ENCODE measurements around the gene ENTPD1.
"Not testable (repeated sequence)": the region's sequence is repeated elsewhere in the genome, so short reads cannot be mapped to it uniquely, and the experiment has no call there.

Gene ENTPD1

DNA sequence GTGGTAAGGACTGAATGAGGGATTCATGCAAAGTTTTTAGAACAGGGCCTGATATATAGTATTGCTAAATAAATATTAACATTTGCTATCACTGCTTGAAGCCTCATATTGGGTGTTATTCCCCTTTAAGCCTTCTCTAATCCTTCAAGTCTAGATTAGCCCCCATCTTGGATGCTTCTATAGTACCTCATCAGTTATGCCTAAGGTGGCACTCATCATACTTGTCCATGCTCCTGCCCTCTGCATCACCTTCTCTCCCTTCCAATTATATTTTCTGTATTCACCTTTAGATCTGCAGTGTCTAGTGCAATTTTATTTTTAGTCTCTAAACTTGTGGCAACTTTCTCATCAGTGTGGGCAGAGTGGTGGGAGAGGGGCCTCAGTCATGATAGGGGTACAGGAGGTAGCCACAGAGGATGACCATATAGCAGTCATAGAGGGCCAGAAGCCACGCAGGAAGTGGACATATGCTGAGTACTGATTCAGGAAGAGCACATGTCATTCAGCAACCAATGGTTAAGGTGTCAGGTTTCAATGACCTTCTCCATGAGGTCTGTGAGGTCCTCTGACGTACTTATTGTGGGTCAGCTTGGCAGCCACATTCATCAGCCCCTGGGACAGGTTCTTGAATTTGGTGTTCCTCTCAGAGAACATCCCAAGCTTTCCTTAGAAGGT lies 2.5 kb downstream of the ENTPD1 start:
- no peak for DNase-seq (ENCODE audit: low spot score)

DNA sequence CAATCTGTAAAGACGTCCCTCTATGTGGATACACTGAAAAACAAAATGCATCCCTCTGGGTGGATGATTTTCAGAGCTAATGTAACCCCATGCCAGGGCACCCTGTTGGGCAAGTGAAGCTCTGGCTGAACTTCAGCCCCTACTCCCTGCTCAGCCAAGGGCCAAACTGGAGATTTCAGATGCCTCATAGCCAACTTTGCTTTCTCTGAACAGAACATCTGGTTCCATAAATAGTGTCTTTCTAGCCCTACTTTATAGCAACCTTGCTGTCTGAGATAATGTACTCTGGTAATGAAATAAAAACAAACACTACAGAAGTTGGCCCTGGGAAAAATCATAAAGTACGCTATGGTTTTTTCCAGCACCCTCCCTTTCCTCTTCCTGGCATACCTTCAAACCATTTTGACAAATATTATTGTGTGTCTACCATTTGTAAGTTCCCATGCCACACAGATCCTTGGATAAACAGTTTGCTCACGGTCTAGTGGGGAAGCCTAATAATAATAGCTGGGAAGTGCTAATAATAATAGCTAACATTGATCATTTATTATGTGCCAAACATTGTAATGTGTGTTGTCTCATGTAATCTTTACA lies 3.4 kb downstream of the ENTPD1 start:
- DNase-seq (ENCODE audit: low spot score) = no peak

DNA sequence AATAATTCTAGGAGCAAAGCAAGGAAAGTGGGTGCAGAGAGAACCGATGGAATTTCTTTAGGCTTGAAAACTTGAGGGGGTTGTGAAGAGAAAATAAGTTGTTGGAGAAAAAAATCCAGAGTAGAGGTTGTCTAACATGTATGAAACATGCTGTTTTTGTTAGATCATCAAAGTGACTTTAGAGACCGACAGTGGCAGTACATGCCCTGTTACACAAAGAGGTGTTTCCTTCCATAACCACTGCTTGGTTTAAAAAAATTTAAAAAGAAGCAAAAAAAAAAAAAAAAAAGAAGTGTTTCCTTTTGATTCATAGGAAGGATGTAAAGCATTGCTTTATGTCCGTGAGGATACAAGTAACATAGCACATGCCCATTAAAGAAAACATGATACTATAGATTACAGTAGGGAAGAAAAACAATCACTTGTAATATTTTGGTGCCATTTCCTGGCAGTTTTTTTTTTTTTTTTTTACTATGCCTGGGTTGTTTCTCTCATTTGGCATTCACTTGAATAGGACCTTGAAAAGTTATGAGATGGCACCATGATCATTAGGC lies 6.1 kb downstream of the ENTPD1 start:
- no peak for DNase-seq (ENCODE audit: low spot score)

DNA sequence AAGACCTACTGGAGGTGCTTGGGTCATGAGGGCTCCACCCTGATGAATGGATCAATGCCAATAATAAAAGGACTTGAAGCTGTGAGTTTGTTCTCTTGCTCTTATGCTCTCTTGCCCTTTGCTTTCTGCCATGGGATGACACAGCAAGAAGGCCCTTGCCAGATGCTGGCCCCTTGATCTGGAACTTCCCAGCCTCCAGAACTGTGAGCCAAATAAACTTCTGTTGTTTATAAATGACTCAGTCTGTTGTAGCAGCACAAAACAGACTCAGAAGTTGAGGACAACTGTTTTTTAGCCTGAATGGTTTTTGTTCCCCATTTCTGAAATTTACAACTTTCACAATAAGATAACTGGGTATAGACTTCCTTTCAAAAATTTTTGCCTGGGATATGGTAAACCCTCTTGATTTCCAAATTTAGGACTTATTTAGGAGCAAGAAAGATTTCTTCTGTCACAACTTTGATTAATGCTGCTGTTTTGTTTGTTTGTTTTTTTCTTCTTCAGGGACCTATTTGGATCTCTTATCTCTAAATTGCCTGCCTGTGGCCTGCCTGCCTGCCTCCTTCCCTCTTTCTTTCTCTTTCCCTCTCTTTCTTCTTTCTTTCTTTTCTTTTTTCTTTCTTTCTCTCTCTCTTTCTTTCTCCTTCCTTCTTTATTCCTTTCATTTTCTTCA lies 12.1 kb downstream of the ENTPD1 start:
- no peak for DNase-seq (ENCODE audit: low spot score)

DNA sequence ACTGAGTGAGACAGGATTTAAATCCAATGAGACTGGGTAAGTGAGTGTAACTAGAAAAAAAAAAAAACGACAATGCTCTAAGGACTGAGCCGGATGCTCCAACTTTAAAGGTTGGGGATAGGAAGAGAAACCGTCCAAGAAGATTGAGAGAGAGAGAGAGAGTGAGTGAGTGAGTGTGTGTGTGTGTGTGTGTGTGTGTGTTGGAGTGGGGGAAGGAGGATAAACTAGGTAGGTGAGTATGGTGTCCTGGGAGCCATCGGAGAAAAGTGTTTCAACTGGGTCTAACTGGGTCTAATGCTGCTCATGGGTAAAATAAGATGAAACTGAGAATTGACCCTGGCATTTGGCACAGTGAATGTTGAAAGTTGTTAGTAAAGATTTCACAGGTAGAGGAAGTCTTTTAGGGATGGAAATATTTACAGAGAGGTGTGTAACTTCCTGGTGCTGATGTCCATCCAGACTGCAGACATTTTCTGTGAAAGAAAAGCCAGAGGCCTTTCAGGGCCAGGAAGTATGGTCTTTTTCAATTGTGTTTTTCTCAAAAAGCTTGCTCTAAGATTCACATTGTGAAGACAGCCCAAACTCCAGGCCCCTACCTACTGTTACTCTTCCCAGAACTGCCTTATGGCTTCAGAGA lies 14.2 kb downstream of the ENTPD1 start:
- DNase-seq (ENCODE audit: low spot score) = no peak

DNA sequence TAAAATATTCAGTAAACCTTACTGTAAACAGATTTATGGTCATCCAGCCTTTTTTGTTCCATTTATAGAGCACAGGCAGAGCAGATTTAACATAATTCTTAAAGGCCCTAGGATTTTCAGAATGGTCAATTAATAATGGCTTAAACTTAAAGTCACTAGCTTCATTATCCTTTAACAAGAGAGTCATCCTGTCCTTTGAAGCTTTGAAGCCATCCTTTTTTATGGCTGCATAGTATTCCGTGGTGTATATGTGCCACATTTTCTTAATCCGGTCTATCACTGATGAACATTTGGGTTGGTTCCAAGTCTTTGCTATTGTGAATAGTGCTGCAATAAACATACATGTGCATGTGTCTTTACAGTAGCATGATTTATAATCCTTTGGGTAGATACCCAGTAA lies 17.5 kb downstream of the ENTPD1 start:
- DNase-seq (ENCODE audit: low spot score) = not testable (repeated sequence)

DNA sequence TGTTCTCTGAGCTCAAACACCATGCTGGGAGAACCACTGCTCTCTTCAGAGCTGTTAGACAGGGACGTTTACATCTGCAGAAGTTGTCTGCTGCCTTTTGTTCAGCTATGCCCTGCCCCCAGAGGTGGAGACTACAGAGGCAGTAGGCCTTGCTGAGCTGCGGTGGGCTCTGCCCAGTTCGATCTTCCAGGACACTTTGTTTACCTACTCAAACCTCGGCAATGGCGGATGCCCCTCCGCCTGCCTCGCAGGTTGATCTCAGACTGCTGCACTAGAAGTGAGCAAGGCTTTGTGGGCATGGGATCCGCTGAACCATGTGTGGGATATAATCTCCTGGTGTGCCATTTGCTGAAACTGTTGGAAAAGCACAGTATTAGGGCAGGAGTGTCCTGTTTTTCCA lies 21.7 kb downstream of the ENTPD1 start:
- not testable (repeated sequence) for DNase-seq (ENCODE audit: low spot score)

DNA sequence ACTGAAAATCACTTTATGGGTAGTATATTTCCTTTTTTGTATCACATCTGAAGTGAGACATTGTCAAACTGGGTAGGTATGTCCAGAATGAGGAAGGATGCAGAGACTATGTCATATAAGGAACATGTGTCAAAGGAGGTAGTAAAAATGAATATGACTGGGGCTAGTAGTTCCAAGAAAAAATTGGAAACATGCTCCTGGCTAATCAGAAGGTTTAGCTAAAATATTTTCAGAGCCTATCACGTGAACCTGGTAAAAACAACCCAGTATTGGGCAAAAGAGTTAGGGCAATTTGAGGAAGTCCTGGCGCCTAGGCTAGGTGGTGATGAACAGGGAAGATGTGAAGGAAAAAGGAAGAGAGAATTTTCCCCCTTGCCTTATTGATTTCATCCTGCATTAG lies 26.4 kb downstream of the ENTPD1 start:
- DNase-seq (ENCODE audit: low spot score) = no peak

DNA sequence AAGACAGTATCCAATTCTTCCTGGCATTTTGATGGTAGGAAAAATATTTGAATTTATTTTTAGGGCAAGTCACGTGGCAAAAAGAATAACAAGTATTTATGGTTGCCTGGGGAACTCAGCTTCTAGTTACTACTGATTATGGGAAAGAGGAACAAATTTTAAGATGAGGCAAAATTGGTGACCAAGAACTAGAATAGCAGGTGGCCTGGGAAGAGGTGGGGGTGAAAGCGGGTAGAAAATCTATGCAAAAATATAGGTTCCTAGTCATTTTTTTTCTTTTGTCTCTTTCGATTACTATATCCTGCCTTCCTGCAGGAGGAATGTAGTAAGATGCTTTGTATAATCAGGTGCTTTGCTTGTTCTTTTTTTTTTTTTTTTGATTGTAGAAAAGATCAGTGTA lies 27.8 kb downstream of the ENTPD1 start:
- no peak for DNase-seq (ENCODE audit: low spot score)

DNA sequence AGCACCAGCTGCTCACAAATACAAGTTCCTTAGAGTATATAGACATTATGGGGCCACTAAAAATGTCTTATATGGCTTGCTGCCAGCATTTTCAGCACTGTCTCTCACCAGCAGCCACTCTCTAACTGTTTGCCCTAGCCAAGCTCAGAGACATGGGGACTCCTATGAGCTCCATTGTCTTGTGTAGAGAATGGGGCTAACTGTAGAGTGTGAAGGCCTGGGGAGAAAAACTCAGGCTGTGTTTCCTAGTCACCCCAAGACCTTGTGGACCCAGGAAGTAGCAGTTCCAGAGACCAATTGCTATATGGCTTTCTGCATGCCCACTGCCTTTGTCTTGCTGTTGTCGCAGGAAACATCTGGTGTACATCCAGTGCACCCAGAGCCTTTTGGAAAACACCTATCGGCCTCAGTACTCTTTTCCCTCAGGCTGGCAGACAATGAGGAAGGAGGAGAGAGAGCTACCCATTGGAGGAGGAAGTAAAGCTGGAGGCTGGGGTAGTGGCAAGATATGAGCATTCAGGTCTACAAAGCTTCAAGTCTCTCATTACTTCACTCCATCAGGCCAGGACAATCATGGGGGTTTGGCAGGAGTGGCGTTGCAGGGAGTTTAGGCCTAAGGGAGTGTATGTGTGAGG lies 28.4 kb downstream of the ENTPD1 start:
- DNase-seq (ENCODE audit: low spot score) = no peak

DNA sequence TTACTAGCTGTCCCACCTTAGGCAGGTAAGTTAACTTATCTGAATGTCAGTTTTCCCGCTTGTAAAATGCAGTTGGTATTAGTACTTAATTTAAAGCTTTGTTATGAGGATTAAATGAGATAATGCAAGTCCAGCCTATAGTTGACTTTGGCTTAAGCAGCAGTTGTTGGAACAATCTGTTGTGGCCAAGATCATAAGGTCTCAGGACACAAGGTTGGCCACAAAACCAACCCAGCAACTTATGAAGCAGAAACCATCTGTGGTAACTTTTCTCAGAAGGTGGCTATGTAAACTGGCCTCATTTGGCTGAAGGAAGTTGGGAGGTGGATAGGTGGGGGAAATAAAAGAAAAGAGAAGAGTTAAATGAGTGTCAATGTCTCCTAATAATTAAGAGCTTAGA lies 29.4 kb downstream of the ENTPD1 start:
- no peak for DNase-seq (ENCODE audit: low spot score)

DNA sequence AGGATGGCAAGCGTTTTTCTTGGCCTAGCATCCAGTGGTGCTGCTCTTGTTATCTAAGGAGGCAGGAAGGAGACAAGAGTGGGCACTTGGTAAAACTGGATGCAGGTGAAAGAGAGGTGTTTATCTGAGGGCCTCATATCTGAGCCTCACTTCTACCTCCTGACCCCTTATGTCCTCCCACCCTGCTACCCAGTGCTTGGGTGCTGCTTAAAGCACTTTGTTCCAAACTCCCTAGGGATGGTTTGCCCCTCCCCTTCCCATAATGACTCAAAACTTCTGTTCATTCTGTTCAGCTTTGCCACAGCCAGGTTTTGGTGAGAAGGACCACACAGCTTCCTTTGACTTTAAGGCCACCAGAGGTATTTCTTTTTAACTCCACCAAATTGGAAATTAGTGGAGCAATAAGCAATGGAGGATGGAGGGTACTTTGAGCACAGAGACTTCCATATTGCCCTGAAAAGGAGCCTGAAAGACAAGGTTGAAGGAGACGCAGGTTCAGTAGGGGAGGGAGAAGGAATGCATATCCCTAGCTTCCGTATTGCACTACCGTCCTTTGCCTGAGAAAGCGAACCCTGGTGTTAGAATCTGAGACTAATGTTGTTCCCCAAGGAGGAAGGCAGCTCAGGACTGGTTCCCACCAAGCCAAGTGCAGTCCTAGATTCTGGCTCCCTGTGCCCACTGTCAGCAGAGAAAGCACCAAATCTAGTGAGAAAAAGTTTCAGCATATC lies 30.1 kb downstream of the ENTPD1 start:
- DNase-seq (ENCODE audit: low spot score) = no peak

DNA sequence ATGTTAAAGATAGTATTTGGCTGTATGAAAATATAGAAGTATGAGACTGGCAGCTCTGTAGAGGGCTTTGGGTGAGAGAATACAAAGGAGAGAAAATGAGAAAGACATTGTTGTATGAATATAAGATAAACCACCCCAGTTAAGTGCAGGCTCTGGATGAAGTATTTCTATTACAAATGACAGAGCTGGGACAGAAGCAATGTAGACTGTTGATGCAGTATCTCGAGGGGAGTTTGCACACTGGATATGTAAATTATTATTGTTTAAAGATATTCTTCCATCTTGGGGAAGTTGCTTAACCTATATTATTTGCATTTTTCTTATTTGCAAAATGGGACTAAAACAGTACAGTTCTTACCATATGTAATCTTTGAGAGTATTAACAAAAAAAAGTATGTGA lies 31.5 kb downstream of the ENTPD1 start:
- DNase-seq (ENCODE audit: low spot score) = no peak

DNA sequence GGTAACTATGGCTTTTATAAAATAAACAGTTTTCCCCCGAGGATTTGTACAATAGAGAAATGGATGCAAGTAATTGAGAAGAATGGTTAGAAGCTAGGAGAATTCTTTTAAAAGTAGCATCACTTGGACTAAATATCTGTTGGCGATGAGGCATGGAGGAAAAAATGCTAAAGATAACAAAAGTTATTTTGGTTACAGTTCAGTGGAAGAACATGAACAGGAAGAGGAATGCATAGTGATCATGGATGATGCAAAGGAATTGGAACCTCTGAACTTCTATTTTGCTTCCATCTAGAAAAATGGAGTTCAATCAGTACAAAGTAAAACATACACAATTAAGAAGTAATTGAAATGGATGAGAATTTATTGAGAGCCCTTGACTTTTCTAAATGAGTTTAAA lies 32.9 kb downstream of the ENTPD1 start:
- DNase-seq (ENCODE audit: low spot score) = no peak

DNA sequence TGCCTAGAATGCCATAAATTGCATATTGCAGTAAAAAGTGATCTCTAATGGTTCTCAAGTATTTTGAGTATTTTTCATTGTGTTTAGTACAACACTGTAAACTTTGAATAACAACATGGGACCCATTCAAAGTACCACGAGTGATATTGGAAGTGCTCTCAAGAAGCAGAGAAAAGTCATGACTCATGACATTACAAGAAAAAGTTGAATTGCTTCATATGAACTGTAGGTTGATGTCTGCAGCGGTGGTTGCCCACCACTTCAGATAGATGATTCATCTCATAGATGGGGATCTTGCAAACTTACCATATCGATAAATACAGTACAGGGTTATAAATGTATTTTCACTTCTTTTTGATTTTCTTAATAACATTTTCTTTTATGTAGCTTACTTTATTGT lies 33.9 kb downstream of the ENTPD1 start:
- no peak for DNase-seq (ENCODE audit: low spot score)

DNA sequence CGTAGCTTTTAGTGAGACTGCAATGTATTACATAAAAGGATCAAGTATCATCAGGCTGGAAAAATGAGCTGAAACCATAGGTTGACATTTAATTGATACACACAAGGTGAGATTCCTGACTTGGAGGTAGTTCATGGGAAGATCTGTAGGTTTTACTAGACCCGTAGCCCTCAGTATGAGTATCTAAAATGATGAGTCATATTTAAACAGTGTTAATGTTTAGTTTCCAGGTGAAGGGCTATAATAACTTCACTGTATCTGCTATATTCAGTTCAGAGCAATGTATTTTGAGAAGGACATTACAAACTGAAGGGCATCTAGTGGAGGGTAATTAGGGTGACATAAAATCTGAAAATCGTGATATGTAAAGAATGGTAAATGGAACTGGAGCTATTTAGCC lies 35.0 kb downstream of the ENTPD1 start:
- DNase-seq (ENCODE audit: low spot score) = peak; percentile 20

DNA sequence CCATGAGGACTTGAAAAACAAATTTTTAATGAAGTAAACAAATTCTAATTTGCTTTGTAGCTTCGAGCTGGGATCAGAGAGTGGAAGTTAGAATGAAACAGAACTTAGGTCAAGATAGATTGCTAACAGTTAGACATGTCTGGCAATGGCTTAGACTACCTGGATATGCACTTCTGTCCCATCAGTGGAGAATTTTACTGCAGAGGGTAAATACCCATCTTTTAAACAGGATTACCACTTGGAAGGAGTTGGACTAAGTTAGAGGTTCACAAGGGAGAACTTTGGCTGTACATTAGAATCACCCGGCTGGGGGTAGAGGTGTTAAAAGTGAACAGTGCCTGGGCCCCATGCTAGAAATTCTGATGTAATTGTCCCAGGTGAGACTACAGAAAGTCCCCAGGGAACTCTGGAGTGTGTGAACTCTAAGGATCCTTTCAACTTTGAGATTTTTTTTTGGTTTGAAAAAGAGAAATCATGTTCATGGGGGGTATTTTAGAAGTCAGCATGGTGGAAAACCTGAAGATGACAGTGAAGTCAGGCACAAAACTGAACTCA lies 35.5 kb downstream of the ENTPD1 start:
- DNase-seq (ENCODE audit: low spot score) = no peak

DNA sequence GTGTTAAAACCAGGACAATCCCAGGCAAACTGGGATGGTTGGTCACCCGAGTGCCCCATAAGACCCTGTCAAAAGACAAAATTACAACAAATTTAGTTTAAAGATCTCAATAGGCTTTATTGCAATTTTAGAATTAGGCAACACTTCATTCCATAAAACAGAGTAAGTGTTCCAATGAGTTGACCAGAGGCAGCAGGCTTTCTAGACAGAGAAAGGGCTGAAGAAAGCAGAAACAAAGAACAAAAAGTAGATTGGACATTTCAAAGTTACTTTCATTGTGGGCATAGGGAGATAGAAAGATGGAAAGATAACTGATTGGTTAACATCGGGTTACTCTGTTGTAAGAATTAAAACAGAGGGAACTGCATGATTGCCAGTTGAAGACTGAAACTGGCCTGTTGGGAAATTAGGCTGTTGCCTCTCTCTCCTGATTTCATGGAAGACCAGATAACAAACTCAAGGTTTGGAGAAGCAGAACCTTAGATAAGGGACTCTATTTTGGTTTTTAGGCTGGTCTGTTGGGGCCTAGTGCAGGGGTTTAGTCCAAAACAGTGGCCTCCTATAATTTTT lies 36.3 kb downstream of the ENTPD1 start:
- no peak for DNase-seq (ENCODE audit: low spot score)

DNA sequence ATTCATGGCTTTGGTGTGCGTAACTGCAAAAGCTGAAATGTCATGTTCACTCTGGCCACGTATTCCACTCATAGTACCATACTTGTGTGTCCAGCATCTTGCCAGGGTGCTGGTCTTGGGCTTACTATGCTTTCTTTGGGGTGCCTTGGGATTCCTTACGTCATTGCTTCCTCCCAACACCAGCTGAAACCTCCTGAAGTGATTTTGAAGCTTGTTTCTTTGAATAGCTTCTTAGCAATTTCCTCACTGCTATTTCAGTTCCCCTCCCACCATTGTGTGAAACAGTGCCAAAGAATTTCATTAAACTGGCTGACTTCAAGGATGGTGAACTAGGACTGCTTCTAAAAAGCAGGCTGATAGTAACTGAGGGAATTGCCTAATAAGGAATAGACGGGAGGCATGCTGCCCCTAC lies 36.9 kb downstream of the ENTPD1 start:
- DNase-seq (ENCODE audit: low spot score) = no peak

DNA sequence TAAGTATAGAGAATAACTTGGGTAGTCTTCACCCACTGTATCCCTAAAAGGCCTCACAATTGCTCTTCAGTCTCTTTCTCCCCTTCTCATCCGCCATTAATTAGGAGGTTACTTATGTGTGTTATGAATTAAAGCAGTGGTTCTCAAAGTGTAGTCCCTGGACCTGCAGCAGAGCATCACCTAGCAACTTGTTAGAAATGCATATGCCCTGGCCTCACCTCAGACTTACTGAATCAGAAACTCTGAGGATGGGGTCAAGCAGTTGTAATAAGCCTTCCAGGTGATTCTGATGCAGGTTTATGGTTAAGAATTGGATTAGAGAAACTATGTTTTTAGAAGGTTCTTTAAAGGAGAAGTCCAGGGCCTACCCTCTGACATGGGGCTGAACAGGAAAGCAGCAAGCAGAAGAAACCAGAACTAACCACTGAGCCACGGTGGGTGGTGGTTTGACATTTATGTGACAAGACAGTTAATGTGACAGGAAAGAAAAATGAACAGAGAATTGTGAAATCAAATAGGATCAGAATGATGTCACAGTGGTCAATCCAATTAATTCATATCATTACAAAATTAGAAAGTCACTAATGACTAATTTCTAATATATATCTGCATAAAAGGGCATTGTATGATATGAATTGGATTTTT lies 37.6 kb downstream of the ENTPD1 start:
- no peak for DNase-seq (ENCODE audit: low spot score)

DNA sequence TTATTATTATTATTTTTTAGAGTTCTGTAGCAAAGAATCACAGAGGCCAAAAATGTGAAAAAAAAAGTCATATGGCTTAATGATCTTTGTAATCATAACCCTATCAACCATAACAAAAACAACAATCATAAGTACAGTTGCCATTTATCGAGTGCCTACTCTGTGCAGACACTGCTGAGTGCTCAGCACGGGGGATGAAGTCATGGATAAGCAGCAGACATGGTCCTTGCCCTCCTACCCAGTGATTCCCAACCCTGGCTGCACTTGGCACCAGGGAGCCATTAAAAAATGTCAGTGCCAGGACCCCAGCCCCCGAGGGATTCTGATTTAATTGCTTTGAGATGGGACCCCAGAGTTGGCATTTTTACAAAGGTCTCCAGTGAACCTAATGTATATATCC lies 38.2 kb downstream of the ENTPD1 start:
- DNase-seq (ENCODE audit: low spot score) = no peak

Measured in kidney tubule cell (primary cell).